ENCODE data around the gene TRIM74. TPM values are rescaled to one million over a fixed set of nuclear protein-coding genes. Genes with fewer than 3 reads are reported as not detected.
"Not testable (repeated sequence)": the region's sequence is repeated elsewhere in the genome, so short reads cannot be mapped to it uniquely, and the experiment has no call there.

The TRIM74 gene
- total RNA-seq, 1 donor from 2014 or later, result 1.8 TPM

- not testable (repeated sequence) for DNase-seq (ENCODE audit: extremely low spot score, unreplicated experiment); H3K4me3 Mint-ChIP-seq; H3K4me1 Mint-ChIP-seq (ENCODE audit: unreplicated experiment); H3K36me3 Mint-ChIP-seq; H3K9me3 Mint-ChIP-seq; H3K27ac Mint-ChIP-seq; H3K27me3 Mint-ChIP-seq
Measured at GRCh38 chr7:72971505-72971904, 2.2 kb upstream of the TRIM74 start.

GRCh38 chr7:72969688-72970087 is 422 bp upstream of the TRIM74 start:
- not testable (repeated sequence) for H3K27me3 Mint-ChIP-seq; H3K4me3 Mint-ChIP-seq; H3K4me1 Mint-ChIP-seq (ENCODE audit: unreplicated experiment); DNase-seq (ENCODE audit: extremely low spot score, unreplicated experiment); H3K36me3 Mint-ChIP-seq; H3K9me3 Mint-ChIP-seq; H3K27ac Mint-ChIP-seq

GRCh38 chr7:72966892-72967291 is 2.4 kb downstream of the TRIM74 start:
- not testable (repeated sequence) for DNase-seq (ENCODE audit: extremely low spot score, unreplicated experiment); H3K36me3 Mint-ChIP-seq; H3K27me3 Mint-ChIP-seq; H3K9me3 Mint-ChIP-seq; H3K27ac Mint-ChIP-seq; H3K4me1 Mint-ChIP-seq (ENCODE audit: unreplicated experiment); H3K4me3 Mint-ChIP-seq

- not testable (repeated sequence) for H3K4me3 Mint-ChIP-seq; H3K36me3 Mint-ChIP-seq; H3K9me3 Mint-ChIP-seq; H3K27me3 Mint-ChIP-seq; H3K27ac Mint-ChIP-seq; DNase-seq (ENCODE audit: extremely low spot score, unreplicated experiment); H3K4me1 Mint-ChIP-seq (ENCODE audit: unreplicated experiment)
Measured at GRCh38 chr7:72965186-72965975, 3.9 kb downstream of the TRIM74 start.

GRCh38 chr7:72963056-72963455 is 6.2 kb downstream of the TRIM74 start:
- not testable (repeated sequence) for DNase-seq (ENCODE audit: extremely low spot score, unreplicated experiment); H3K27me3 Mint-ChIP-seq; H3K27ac Mint-ChIP-seq; H3K9me3 Mint-ChIP-seq; H3K4me3 Mint-ChIP-seq; H3K36me3 Mint-ChIP-seq; H3K4me1 Mint-ChIP-seq (ENCODE audit: unreplicated experiment)

- H3K27ac Mint-ChIP-seq; DNase-seq (ENCODE audit: extremely low spot score, unreplicated experiment); H3K9me3 Mint-ChIP-seq; H3K27me3 Mint-ChIP-seq; H3K4me1 Mint-ChIP-seq (ENCODE audit: unreplicated experiment); H3K4me3 Mint-ChIP-seq; H3K36me3 Mint-ChIP-seq: not testable (repeated sequence)
Measured at GRCh38 chr7:72961346-72961650, 8.0 kb downstream of the TRIM74 start.

- not testable (repeated sequence) for H3K9me3 Mint-ChIP-seq; H3K36me3 Mint-ChIP-seq; H3K4me3 Mint-ChIP-seq; H3K27me3 Mint-ChIP-seq; DNase-seq (ENCODE audit: extremely low spot score, unreplicated experiment); H3K27ac Mint-ChIP-seq; H3K4me1 Mint-ChIP-seq (ENCODE audit: unreplicated experiment)
Measured at GRCh38 chr7:72960626-72961345, 8.5 kb downstream of the TRIM74 start.

GRCh38 chr7:72960029-72960428 is 9.2 kb downstream of the TRIM74 start:
- H3K27ac Mint-ChIP-seq; DNase-seq (ENCODE audit: extremely low spot score, unreplicated experiment); H3K4me3 Mint-ChIP-seq; H3K4me1 Mint-ChIP-seq (ENCODE audit: unreplicated experiment); H3K36me3 Mint-ChIP-seq; H3K27me3 Mint-ChIP-seq; H3K9me3 Mint-ChIP-seq: not testable (repeated sequence)

GRCh38 chr7:72954563-72955198 is 14.6 kb downstream of the TRIM74 start:
- H3K4me3 Mint-ChIP-seq, result peak overlapping the region; percentile 85
- H3K36me3 Mint-ChIP-seq; H3K27ac Mint-ChIP-seq; DNase-seq (ENCODE audit: extremely low spot score, unreplicated experiment); H3K4me1 Mint-ChIP-seq (ENCODE audit: unreplicated experiment); H3K9me3 Mint-ChIP-seq; H3K27me3 Mint-ChIP-seq: not testable (repeated sequence)

- not testable (repeated sequence) for H3K9me3 Mint-ChIP-seq; H3K27ac Mint-ChIP-seq; H3K36me3 Mint-ChIP-seq; H3K27me3 Mint-ChIP-seq; H3K4me1 Mint-ChIP-seq (ENCODE audit: unreplicated experiment); DNase-seq (ENCODE audit: extremely low spot score, unreplicated experiment); H3K4me3 Mint-ChIP-seq
Measured at GRCh38 chr7:72953901-72954562, 15.2 kb downstream of the TRIM74 start.

- not testable (repeated sequence) for H3K9me3 Mint-ChIP-seq; H3K4me1 Mint-ChIP-seq (ENCODE audit: unreplicated experiment); H3K27ac Mint-ChIP-seq; H3K27me3 Mint-ChIP-seq; DNase-seq (ENCODE audit: extremely low spot score, unreplicated experiment); H3K4me3 Mint-ChIP-seq; H3K36me3 Mint-ChIP-seq
Measured at GRCh38 chr7:72950432-72950831, 18.8 kb downstream of the TRIM74 start.

GRCh38 chr7:72949686-72950085 is 19.6 kb downstream of the TRIM74 start:
- H3K4me1 Mint-ChIP-seq (ENCODE audit: unreplicated experiment); DNase-seq (ENCODE audit: extremely low spot score, unreplicated experiment); H3K9me3 Mint-ChIP-seq; H3K4me3 Mint-ChIP-seq; H3K36me3 Mint-ChIP-seq; H3K27ac Mint-ChIP-seq; H3K27me3 Mint-ChIP-seq: not testable (repeated sequence)

GRCh38 chr7:72949276-72949675 is 20.0 kb downstream of the TRIM74 start:
- DNase-seq (ENCODE audit: extremely low spot score, unreplicated experiment); H3K36me3 Mint-ChIP-seq; H3K4me3 Mint-ChIP-seq; H3K27ac Mint-ChIP-seq; H3K27me3 Mint-ChIP-seq; H3K4me1 Mint-ChIP-seq (ENCODE audit: unreplicated experiment); H3K9me3 Mint-ChIP-seq: not testable (repeated sequence)

GRCh38 chr7:72948714-72949113 is 20.6 kb downstream of the TRIM74 start:
- H3K27ac Mint-ChIP-seq; H3K27me3 Mint-ChIP-seq; H3K9me3 Mint-ChIP-seq; H3K4me1 Mint-ChIP-seq (ENCODE audit: unreplicated experiment); H3K4me3 Mint-ChIP-seq; H3K36me3 Mint-ChIP-seq; DNase-seq (ENCODE audit: extremely low spot score, unreplicated experiment): not testable (repeated sequence)

Data from type B pancreatic cell (in vitro differentiated cells).